A549 (cell line): ENCODE data around the gene RGL3. TPM values are rescaled to one million over a fixed set of nuclear protein-coding genes. Genes with fewer than 3 reads are reported as not detected.

Experiments used
- ATAC-seq, 2 experiments: fragments of 200-7000 bp in 1 of 2; fragments of >200 bp in 1 of 2; cut with Nextera tagmentation in 1 of 2; cut with Tn5 transposase in 1 of 2; 3 replicates each; pipeline versions ENCODE4 v1.8.0 to v1.9.1; 2018 to 2020; ENCODE audit warnings: mild to moderate bottlenecking in 1 of 2, moderate library complexity in 1 of 2
- CTCF ChIA-PET: fragments of 300-600 bp; sonication (Branson Sonifier 250); formaldehyde crosslinking; extraction: SDS; loops from one replicate; lab custom pipeline; 2021; ENCODE audit warnings: antibody characterized with exemption, inconsistent platforms; lab: Yijun Ruan, JAX
- POLR2A ChIA-PET: fragments of 350-600 bp; formaldehyde crosslinking; extraction: SDS; loops from one replicate; lab custom pipeline; 2021; ENCODE audit warnings: antibody characterized with exemption, inconsistent platforms; lab: Yijun Ruan, JAX
- DNase-seq, 2 experiments: peaks; one replicate each; pipeline versions ENCODE4 v3.0.0 to v3.0.0-alpha.2; 2011 to 2016; ENCODE audit warnings: low read depth in 1 of 2, low spot score in 1 of 2
- FAIRE-seq: peaks from 2 replicates; lab custom pipeline; 2011; peaks lifted over from hg19 to GRCh38; lab: Jason Lieb, UNC
- H3K27ac ChIP-seq, 2 experiments: fragments of >200 bp; sonication (Bioruptor Twin); formaldehyde crosslinking; 3 replicates each; pipeline ENCODE4 v1.5.1; 2016 to 2017
- H3K4me1 ChIP-seq: fragments of >200 bp; sonication (Bioruptor Twin); formaldehyde crosslinking; 3 replicates; pipeline ENCODE4 v1.6.1; 2016
- H3K4me2 ChIP-seq: fragments of >200 bp; sonication (Bioruptor Twin); formaldehyde crosslinking; 3 replicates; pipeline ENCODE4 v1.6.1; 2016
- H3K4me3 ChIP-seq: fragments of >200 bp; sonication (Bioruptor Twin); formaldehyde crosslinking; 3 replicates; pipeline ENCODE4 v1.5.1; 2016
- H3K9me3 ChIP-seq: fragments of >200 bp; sonication (Bioruptor Twin); formaldehyde crosslinking; 3 replicates; pipeline ENCODE4 v1.6.1; 2016
- BHLHE40 ChIP-seq: IDR thresholded peaks from 2 replicates; pipeline ENCODE4 v1.6.1; 2012; ENCODE audit warnings: low read depth, low read length, inconsistent platforms
- CBX2 ChIP-seq: fragments of 200-600 bp; sonication (generic); IDR thresholded peaks from 2 replicates; pipeline ENCODE4 v1.6.1; 2016; ENCODE audit warnings: low read depth, mild to moderate bottlenecking, borderline replicate concordance
- CEBPB ChIP-seq, 2 experiments: fragments of >200 bp in 1 of 2; sonication (Bioruptor Twin) in 1 of 2; formaldehyde crosslinking in 1 of 2; IDR thresholded peaks; 2 replicates each; pipeline ENCODE4 v1.6.1; 2012 to 2016
- CHD4 ChIP-seq: fragments of 200-600 bp; sonication (generic); IDR thresholded peaks from 2 replicates; pipeline ENCODE4 v1.6.1; 2016; ENCODE audit warnings: antibody characterized with exemption, mild to moderate bottlenecking, borderline replicate concordance
- EP300 ChIP-seq, 2 experiments: fragments of >200 bp; sonication (Bioruptor Twin); formaldehyde crosslinking; IDR thresholded peaks; 2 replicates in 1 of 2; 3 replicates in 1 of 2; pipeline ENCODE4 v1.6.1; 2016 to 2017
- FOSB ChIP-seq: fragments of 250-450 bp; sonication (Bioruptor Pico); IDR thresholded peaks from 2 replicates; pipeline ENCODE4 v1.5.0; 2020; ENCODE audit warnings: mild to moderate bottlenecking, moderate library complexity
- FOSL2 ChIP-seq, 2 experiments: fragments of 450-650 bp in 1 of 2; fragments of >200 bp in 1 of 2; sonication (Bioruptor Twin) in 1 of 2; formaldehyde crosslinking; IDR thresholded peaks; 2 replicates each; pipeline versions ENCODE4 v1.5.0 to v1.6.1; 2016 to 2020; ENCODE audit warnings: mild to moderate bottlenecking in 1 of 2, moderate library complexity in 1 of 2
- FOXS1 ChIP-seq: fragments of 250-450 bp; sonication (Bioruptor Pico); IDR thresholded peaks from 2 replicates; pipeline ENCODE4 v1.5.0; 2020; ENCODE audit warnings: mild to moderate bottlenecking, moderate library complexity
- HDAC2 ChIP-seq: fragments of 200-600 bp; sonication (generic); IDR thresholded peaks from 2 replicates; pipeline ENCODE4 v1.6.1; 2016
- HEYL ChIP-seq: fragments of 250-450 bp; sonication (Bioruptor Pico); IDR thresholded peaks from 2 replicates; pipeline ENCODE4 v1.8.0; 2021; ENCODE audit warnings: mild to moderate bottlenecking, moderate library complexity
- HOXA7 ChIP-seq: fragments of 250-450 bp; sonication (Bioruptor Pico); IDR thresholded peaks from 2 replicates; pipeline ENCODE4 v1.5.0; 2020; ENCODE audit warnings: mild to moderate bottlenecking, moderate library complexity
- HOXB5 ChIP-seq: fragments of 250-450 bp; sonication (Bioruptor Pico); IDR thresholded peaks from 2 replicates; pipeline ENCODE4 v1.5.0; 2020; ENCODE audit warnings: mild to moderate bottlenecking, moderate library complexity
- JUNB ChIP-seq: fragments of >200 bp; sonication (Bioruptor Twin); formaldehyde crosslinking; IDR thresholded peaks from 2 replicates; pipeline ENCODE4 v1.6.1; 2016
- KDM1A ChIP-seq: fragments of 200-600 bp; sonication (generic); IDR thresholded peaks from 2 replicates; pipeline ENCODE4 v1.6.1; 2016; ENCODE audit warnings: low read depth, mild to moderate bottlenecking
- MAFK ChIP-seq: fragments of 450-650 bp; IDR thresholded peaks from 2 replicates; pipeline ENCODE4 v1.6.1; 2014; ENCODE audit not compliant: partially characterized antibody
- MYC ChIP-seq: IDR thresholded peaks from 2 replicates; pipeline ENCODE4 v1.6.1; 2012; ENCODE audit warnings: mild to moderate bottlenecking, inconsistent platforms, low read length, improper control_type of control experiment, borderline replicate concordance
- NFE2L2 ChIP-seq: fragments of 150-350 bp; conservative IDR thresholded peaks from 2 replicates; pipeline ENCODE4 v1.6.1; 2014; ENCODE audit warnings: low read length
- PHF8 ChIP-seq: fragments of 200-600 bp; sonication (generic); IDR thresholded peaks from 2 replicates; pipeline ENCODE4 v1.6.1; 2016; ENCODE audit warnings: low read depth, mild to moderate bottlenecking, antibody characterized with exemption, moderate library complexity, borderline replicate concordance
- POLR2A ChIP-seq: IDR thresholded peaks from 2 replicates; pipeline ENCODE4 v1.6.1; 2012; ENCODE audit warnings: mild to moderate bottlenecking, low read length
- POLR2AphosphoS2 ChIP-seq: conservative IDR thresholded peaks from 2 replicates; pipeline ENCODE4 v1.6.1; 2012; ENCODE audit warnings: low read length, improper control_type of control experiment, inconsistent platforms
- RAD21 ChIP-seq, 2 experiments: fragments of >200 bp in 1 of 2; sonication (Bioruptor Twin) in 1 of 2; formaldehyde crosslinking in 1 of 2; IDR thresholded peaks in 1 of 2; conservative IDR thresholded peaks in 1 of 2; 2 replicates in 1 of 2; 3 replicates in 1 of 2; pipeline ENCODE4 v1.6.1; 2012 to 2018; ENCODE audit warnings: inconsistent platforms in 1 of 2
- RARB ChIP-seq: fragments of 250-450 bp; sonication (Bioruptor Pico); IDR thresholded peaks from 2 replicates; pipeline ENCODE4 v1.8.0; 2021; ENCODE audit warnings: mild to moderate bottlenecking, moderate library complexity
- RNF2 ChIP-seq: fragments of 200-600 bp; sonication (generic); IDR thresholded peaks from 2 replicates; pipeline ENCODE4 v1.6.1; 2016; ENCODE audit warnings: low read depth, mild to moderate bottlenecking, antibody characterized with exemption, moderate library complexity, borderline replicate concordance
- SMC3 ChIP-seq: fragments of >200 bp; sonication (Bioruptor Twin); formaldehyde crosslinking; IDR thresholded peaks from 3 replicates; pipeline ENCODE4 v1.6.1; 2018; ENCODE audit warnings: inconsistent platforms
- ZSCAN20 ChIP-seq: fragments of 250-450 bp; sonication (Bioruptor Pico); IDR thresholded peaks from 2 replicates; pipeline ENCODE4 v1.8.0; 2022; ENCODE audit warnings: mild to moderate bottlenecking, moderate library complexity
- WGBS: methylation state at CpG from one replicate; pipeline ENCODE4 v1.1.6; 2017; ENCODE audit errors: missing lambda C conversion rate; 5-methylcytosine and 5-hydroxymethylcytosine counted together
- polyA plus RNA-seq, 4 experiments: library from polyadenylated mRNA; depleted of rRNA in 3 of 4; stranded (reverse); fragments of >200 nt; fragmentation: RNase III in 1 of 4; extraction: RNeasy Plus Mini Kit Qiagen cat#74134 plus additional on column Dnase treatment in 1 of 4; gene quantifications; 2 replicates in 3 of 4; 3 replicates in 1 of 4; pipeline ENCODE4 v1.2.3, GENCODE V29; 2011 to 2017
- TF ChIP-seq, protein P1 (sequence below): IDR thresholded peaks from 2 replicates; pipeline ENCODE4 v1.6.1; 2012
- TF ChIP-seq, protein P2 (sequence below): fragments of >200 bp; sonication (Bioruptor Twin); formaldehyde crosslinking; IDR thresholded peaks from 3 replicates; pipeline ENCODE4 v1.6.1; 2016

The RGL3 gene
- polyA plus RNA-seq, 2 of the 4 experiments (the other 2 are of a cell fraction), result 1.5 to 3.7 TPM

GRCh38 chr19:11365557-11366117 lies 53.5 kb downstream of the RGL3 start (continued):
- TF ChIP-seq, protein P1, sequence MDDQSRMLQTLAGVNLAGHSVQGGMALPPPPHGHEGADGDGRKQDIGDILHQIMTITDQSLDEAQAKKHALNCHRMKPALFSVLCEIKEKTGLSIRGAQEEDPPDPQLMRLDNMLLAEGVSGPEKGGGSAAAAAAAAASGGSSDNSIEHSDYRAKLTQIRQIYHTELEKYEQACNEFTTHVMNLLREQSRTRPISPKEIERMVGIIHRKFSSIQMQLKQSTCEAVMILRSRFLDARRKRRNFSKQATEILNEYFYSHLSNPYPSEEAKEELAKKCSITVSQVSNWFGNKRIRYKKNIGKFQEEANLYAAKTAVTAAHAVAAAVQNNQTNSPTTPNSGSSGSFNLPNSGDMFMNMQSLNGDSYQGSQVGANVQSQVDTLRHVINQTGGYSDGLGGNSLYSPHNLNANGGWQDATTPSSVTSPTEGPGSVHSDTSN, result no peak
- TF ChIP-seq FOSL2 (IDR thresholded peaks at IDR 0.05) (no peak), FOSL2 (CRISPR knock-in tag; IDR thresholded peaks at IDR 0.05) (no peak), HDAC2 (no peak), CEBPB (IDR thresholded peaks at IDR 0.05) (no peak), CHD4 (no peak), FOSB (CRISPR knock-in tag) (no peak)

GRCh38 chr19:11364935-11365334 lies 54.2 kb downstream of the RGL3 start:
- TF ChIP-seq POLR2A, result no peak
- no peak for TF ChIP-seq HEYL
- no peak for TF ChIP-seq POLR2AphosphoS2
- no peak for TF ChIP-seq FOXS1 (CRISPR knock-in tag)
- TF ChIP-seq SMC3, result no peak
- no peak for TF ChIP-seq EP300 (IDR thresholded peaks at IDR 0.05)
- TF ChIP-seq ZSCAN20 (CRISPR knock-in tag), result no peak
- no peak for TF ChIP-seq PHF8
- POLR2A ChIA-PET, result interaction anchor here (2.8 kb wide), 1 partner anchor 10 kb away, joined by 13 read pairs; the partner anchor contains the start of gene SWSAP1
- CTCF ChIA-PET, result interaction anchor here (1.0 kb wide), 1 partner anchor 18 kb away, joined by 3 read pairs; no protein-coding TSS in a partner anchor
- Histone ChIP-seq H3K9me3 (no peaks in the 10 kb centered on the region), H3K4me1 (no peaks in the 10 kb centered on the region), H3K27ac (no peak overlapping the region), H3K4me3 (no peak overlapping the region), H3K4me2 (no peak overlapping the region)
- no peak for ATAC-seq
- no peak for DNase-seq
- FAIRE-seq, result no peak
- WGBS, result 75% methylated on average over 5 of the region's 5 CpGs

GRCh38 chr19:11364296-11364904 lies 54.7 kb downstream of the RGL3 start:
- H3K27ac ChIP-seq, result no peak overlapping the region
- H3K4me3 ChIP-seq, result no peak overlapping the region
- POLR2A ChIA-PET, result interaction anchor here (2.8 kb wide), 1 partner anchor 11 kb away, joined by 13 read pairs; the partner anchor contains the start of gene SWSAP1
- no peaks in the 10 kb centered on the region for H3K4me1 ChIP-seq
- CTCF ChIA-PET, result interaction anchor here (1.0 to 1.6 kb wide), 3 partner anchors 12 to 18 kb away, joined by 3 to 4 read pairs (median 4); no protein-coding TSS in a partner anchor
- TF ChIP-seq CEBPB (IDR thresholded peaks at IDR 0.05) (no peak), POLR2AphosphoS2 (no peak), CBX2 (no peak), HOXA7 (no peak), NFE2L2 (no peak), RNF2 (no peak), POLR2A (no peak), KDM1A (no peak), RARB (no peak), RAD21 (conservative IDR thresholded peaks at IDR 0.05 in 1 of 2, IDR thresholded peaks at IDR 0.05 in 1 of 2) (no peak), MYC (no peak), BHLHE40 (no peak), JUNB (no peak), HOXB5 (CRISPR knock-in tag) (no peak), FOXS1 (CRISPR knock-in tag) (no peak), SMC3 (no peak), MAFK (no peak)
- TF ChIP-seq, protein P2, sequence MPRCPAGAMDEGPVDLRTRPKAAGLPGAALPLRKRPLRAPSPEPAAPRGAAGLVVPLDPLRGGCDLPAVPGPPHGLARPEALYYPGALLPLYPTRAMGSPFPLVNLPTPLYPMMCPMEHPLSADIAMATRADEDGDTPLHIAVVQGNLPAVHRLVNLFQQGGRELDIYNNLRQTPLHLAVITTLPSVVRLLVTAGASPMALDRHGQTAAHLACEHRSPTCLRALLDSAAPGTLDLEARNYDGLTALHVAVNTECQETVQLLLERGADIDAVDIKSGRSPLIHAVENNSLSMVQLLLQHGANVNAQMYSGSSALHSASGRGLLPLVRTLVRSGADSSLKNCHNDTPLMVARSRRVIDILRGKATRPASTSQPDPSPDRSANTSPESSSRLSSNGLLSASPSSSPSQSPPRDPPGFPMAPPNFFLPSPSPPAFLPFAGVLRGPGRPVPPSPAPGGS, result no peak
- H3K4me2 ChIP-seq, result no peak overlapping the region
- DNase-seq (no peak), FAIRE-seq (no peak), ATAC-seq (no peak)
- 90% methylated on average over 21 of the region's 28 CpGs for WGBS
- H3K9me3 ChIP-seq, result no peaks in the 10 kb centered on the region
